Heart right ventricle (tissue), 16 donors: ENCODE data around the gene ARMH1. TPM values are rescaled to one million over a fixed set of nuclear protein-coding genes. Genes with fewer than 3 reads are reported as not detected.
A peak's percentile ranks its signal among the peaks of the same experiment; 100 is the strongest.
"Not testable (repeated sequence)": the region's sequence is repeated elsewhere in the genome, so short reads cannot be mapped to it uniquely, and the experiment has no call there.

Source experiments
- ATAC-seq, 8 donors: fragments of 200-7000 bp; cut with Tn5 transposase; one replicate each; pipeline ENCODE4 v1.9.1; 2020; ENCODE audit warnings: mild to moderate bottlenecking in 8 of 8, moderate library complexity in 8 of 8, moderate number of reproducible peaks in 1 of 8
- DNase-seq, 2 donors: peaks; one replicate each; pipeline ENCODE4 v3.0.0-alpha.2; 2020
- H3K27ac ChIP-seq, 10 donors: fragments of 200-600 bp; sonication (generic) in 2 of 10; one replicate each; pipeline versions ENCODE4 v1.5.0 to v1.8.0; 2020 to 2022; ENCODE audit warnings: mild to moderate bottlenecking in 3 of 10
- H3K27me3 ChIP-seq, 7 donors: fragments of 200-600 bp; one replicate each; pipeline ENCODE4 v1.8.0; 2021 to 2022; ENCODE audit warnings: mild to moderate bottlenecking in 2 of 7
- H3K36me3 ChIP-seq, 9 donors: fragments of 200-600 bp; sonication (generic) in 1 of 9; one replicate each; pipeline versions ENCODE4 v1.5.0 to v1.8.0; 2020 to 2022; ENCODE audit warnings: mild to moderate bottlenecking in 2 of 9
- H3K4me1 ChIP-seq, 9 donors: fragments of 200-600 bp; sonication (generic) in 1 of 9; one replicate each; pipeline versions ENCODE4 v1.5.0 to v1.8.0; 2020 to 2022; ENCODE audit warnings: mild to moderate bottlenecking in 4 of 9
- H3K4me3 ChIP-seq, 10 donors: fragments of 200-600 bp; sonication (generic) in 2 of 10; one replicate each; pipeline versions ENCODE4 v1.5.0 to v1.8.0; 2020 to 2022; ENCODE audit warnings: mild to moderate bottlenecking in 7 of 10, moderate library complexity in 2 of 10
- H3K9me3 ChIP-seq, 11 donors: fragments of 200-600 bp in 10 of 11; sonication (generic) in 2 of 11; one replicate each; pipeline versions ENCODE4 v1.5.0 to v1.8.0; 2013 to 2022; ENCODE audit warnings: mild to moderate bottlenecking in 2 of 11, control low read depth in 1 of 11, moderate library complexity in 1 of 11
- CTCF ChIP-seq, 9 donors: fragments of 200-600 bp; sonication (generic) in 2 of 9; IDR thresholded peaks; one replicate each; pipeline versions ENCODE4 v1.5.0 to v1.8.0; 2021 to 2022; ENCODE audit warnings: antibody characterized with exemption in 9 of 9, mild to moderate bottlenecking in 5 of 9, moderate library complexity in 1 of 9
- WGBS, 2 donors: extraction: QIAGEN DNeasy Blood & Tissue Kit; methylation state at CpG; one replicate each; pipeline ENCODE4 v1.1.7; 2013; ENCODE audit warnings: inconsistent platforms in 1 of 2; 5-methylcytosine and 5-hydroxymethylcytosine counted together
- intact Hi-C, 10 donors: fragments of 100-400 bp; cut with DNase I; formaldehyde crosslinking; loops; one replicate each; pipeline versions ENCODE4 v1.11.1 to v1.14.2; 2022
- polyA plus RNA-seq, 2 donors: library from polyadenylated mRNA; stranded (reverse); fragments of 200-250 nt; gene quantifications; one replicate each; pipeline ENCODE4 v1.2.3, GENCODE V29; 2013
- total RNA-seq, 10 donors: library from RNA; stranded (reverse); fragmentation: NEBNext Ultra II Directional in 3 of 10; extraction: Animal tissue kit (Norgen Biotek cat#: 25700) in 3 of 10; gene quantifications; one replicate each; pipeline versions ENCODE4 v1.2.1 to v1.2.4, GENCODE V29; 2021 to 2023
- donor health status: Arrhythmogenic right ventricular cardiomyopathy.
- donor health status: ischemic (EF 13 %, LVEDD 7.1; RV severe dilation, severe dysfunction).
- donor health status: healthy with polysubstance abuse.
- donor health status: DM: no; HTN: yes; CAD: no.
- donor health status: DM: no; HTN: no; CAD: no.
- donor health status: ischemic (EF 25% LVEDD 6.9; RV normal size, moderate dysfunction).
- donor health status: ischemic (EF 25% LVEDD 5.7; RV mildly dilated, moderate dysfunction).
- donor health status: healthy.
- donor health status: DM: yes; HTN: yes; CAD: no.
- donor health status: Ischemic cardiomyopathy.
- donor health status: ischemic (EF 35%, LVEDD 5.7; RV mildly dilated, moderate dysfunction).
- donor health status: nonischemic (EF 11% LVEDD 7.7; RV severe dilation, severe dysfunction).
- donor health status: DM: yes; HTN: yes; CAD: no.
- donor health status: PGD.
- donor health status: ischemic (EF 29% LVEDD 5.4; RV normal size, mild dysfunction).
- donor health status: nonischemic (EF 23%, LVEDD 6.1; RV moderate dilation, normal function).

The ARMH1 gene
- total and polyA plus RNA-seq, 12 donors, result 0.62 to 3.3 (median 1.1) TPM; not detected in 5

GRCh38 chr1:44760876-44761275, 86.4 kb downstream of the ARMH1 start:
- Histone ChIP-seq H3K9me3 (no peaks in the 10 kb centered on the region), H3K27ac (no peak overlapping the region), H3K36me3 (peaks cover 0 to 88% (median 0%) of the 10 kb centered on the region in 9 donors), H3K4me3 (no peak overlapping the region), H3K4me1 (peaks cover 0 to 4% (median 0%) of the 10 kb centered on the region in 9 donors), H3K27me3 (no peaks in the 10 kb centered on the region)
- ATAC-seq (peak in 4 of 8 donors; percentile 45 to 78 (median 64)), DNase-seq (no peak)
- intact Hi-C loops, result no loop called here
- TF ChIP-seq CTCF (IDR thresholded peaks at IDR 0.05), result no peak
- 76% methylated on average over 3 of the region's 3 CpGs for WGBS, 2 donors

GRCh38 chr1:44766421-44766820, 91.9 kb downstream of the ARMH1 start:
- H3K27ac ChIP-seq, intact Hi-C loops, DNase-seq, H3K4me3 ChIP-seq, ATAC-seq, H3K4me1 ChIP-seq, H3K9me3 ChIP-seq, H3K27me3 ChIP-seq: not testable (repeated sequence)
- WGBS, 2 donors, result 93 to 96% methylated on average over 6 of the region's 6 CpGs
- peaks cover 0 to 58% (median 0%) of the 10 kb centered on the region in 9 donors for H3K36me3 ChIP-seq

Other genes with a start within 250 kb of the ARMH1 start
- 10 to 100 TPM in 8 of 10 donors, 1 to 10 TPM in 2; 6.6 to 18.6 (median 12.2) TPM for gene TMEM53, start 233 bp upstream of the ARMH1 start, total RNA-seq
- 10 to 100 TPM in 1 of 2 donors, 1 to 10 TPM in 1; 8.7 to 21.0 TPM for gene TMEM53, start 233 bp upstream of the ARMH1 start, polyA plus RNA-seq
- gene RNU5D-1, start 56.5 kb downstream of the ARMH1 start, total RNA-seq, result not detected
- not detected for gene RNU5D-1, start 56.5 kb downstream of the ARMH1 start, polyA plus RNA-seq
- gene KIF2C, start 65.1 kb downstream of the ARMH1 start, total RNA-seq, result 1 to 10 TPM in 7 of 10 donors, under 1 TPM in 3; 0.73 to 3.7 (median 1.4) TPM
- 1 to 10 TPM in 1 of 2 donors, under 1 TPM in 1; 0.22 to 1.0 TPM for gene KIF2C, start 65.1 kb downstream of the ARMH1 start, polyA plus RNA-seq
- gene RPS8, start 100.8 kb downstream of the ARMH1 start, total RNA-seq, result 1,000 to 10,000 TPM in 1 of 10 donors, 100 to 1,000 TPM in 9; 587 to 1,039 (median 681) TPM
- 1,000 to 10,000 TPM; 1,461 to 1,942 TPM for gene RPS8, start 100.8 kb downstream of the ARMH1 start, polyA plus RNA-seq
- under 1 TPM in 5 of 10 donors, not detected in 5; 0.11 to 0.31 (median 0.16) TPM for gene BEST4, start 113.5 kb downstream of the ARMH1 start, total RNA-seq
- under 1 TPM; 0.07 to 0.44 TPM for gene BEST4, start 113.5 kb downstream of the ARMH1 start, polyA plus RNA-seq
- gene PLK3, start 125.7 kb downstream of the ARMH1 start, total RNA-seq, result 10 to 100 TPM in 1 of 10 donors, 1 to 10 TPM in 9; 2.9 to 10.3 (median 6.8) TPM
- gene PLK3, start 125.7 kb downstream of the ARMH1 start, polyA plus RNA-seq, result 10 to 100 TPM in 1 of 2 donors, 1 to 10 TPM in 1; 8.7 to 12.7 TPM
- gene DYNLT4, start 132.6 kb downstream of the ARMH1 start, total RNA-seq, result 1 to 10 TPM in 3 of 10 donors, under 1 TPM in 5, not detected in 2; 0.51 to 2.0 (median 0.71) TPM
- 1 to 10 TPM in 1 of 2 donors, under 1 TPM in 1; 0.59 to 1.8 TPM for gene DYNLT4, start 132.6 kb downstream of the ARMH1 start, polyA plus RNA-seq
- gene BTBD19, start 133.8 kb downstream of the ARMH1 start, total RNA-seq, result 1 to 10 TPM; 1.8 to 4.1 (median 3.2) TPM
- 10 to 100 TPM in 1 of 2 donors, 1 to 10 TPM in 1; 2.2 to 12.5 TPM for gene BTBD19, start 133.8 kb downstream of the ARMH1 start, polyA plus RNA-seq
- gene PTCH2, start 168.5 kb downstream of the ARMH1 start, total RNA-seq, result 1 to 10 TPM in 1 of 10 donors, under 1 TPM in 9; 0.32 to 1.1 (median 0.44) TPM
- gene PTCH2, start 168.5 kb downstream of the ARMH1 start, polyA plus RNA-seq, result under 1 TPM; 0.25 to 0.80 TPM